ENCODE data around the gene DDX49.
"Not testable (repeated sequence)": the region's sequence is repeated elsewhere in the genome, so short reads cannot be mapped to it uniquely, and the experiment has no call there.

Gene DDX49

DNA sequence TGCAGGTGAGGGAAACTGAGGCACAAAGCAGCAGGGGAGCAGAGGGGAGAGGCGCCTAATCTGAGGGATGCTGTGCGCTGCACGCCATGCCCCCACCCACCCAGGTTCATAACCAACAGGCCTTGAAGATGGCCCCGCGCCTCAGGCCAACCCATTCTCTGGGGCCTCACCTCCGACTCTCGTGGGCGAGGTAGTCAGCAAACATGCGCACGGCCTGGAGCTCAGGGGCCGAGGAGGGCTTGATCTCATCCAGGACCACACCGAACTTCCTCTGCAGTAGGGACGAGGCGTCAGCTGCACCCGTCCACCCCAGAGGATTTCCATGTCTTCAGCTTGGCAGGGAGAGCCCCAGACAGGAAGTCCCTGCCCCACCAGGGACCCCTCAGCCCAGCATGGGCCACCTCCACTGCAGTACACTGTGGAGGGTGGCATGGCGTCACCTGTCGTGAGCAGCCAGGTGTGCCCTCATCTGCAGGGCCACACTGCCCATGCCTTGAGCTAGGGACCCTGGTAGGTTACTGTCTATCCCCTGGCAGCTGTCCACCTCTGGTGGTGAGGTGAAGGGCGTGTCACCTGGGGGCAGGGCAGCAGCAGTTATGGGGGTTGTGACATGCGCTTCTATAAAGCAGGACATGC lies 8.6 kb upstream of the DDX49 start:
- no peak for DNase-seq (ENCODE audit: low read depth in 2 of 2)

DNA sequence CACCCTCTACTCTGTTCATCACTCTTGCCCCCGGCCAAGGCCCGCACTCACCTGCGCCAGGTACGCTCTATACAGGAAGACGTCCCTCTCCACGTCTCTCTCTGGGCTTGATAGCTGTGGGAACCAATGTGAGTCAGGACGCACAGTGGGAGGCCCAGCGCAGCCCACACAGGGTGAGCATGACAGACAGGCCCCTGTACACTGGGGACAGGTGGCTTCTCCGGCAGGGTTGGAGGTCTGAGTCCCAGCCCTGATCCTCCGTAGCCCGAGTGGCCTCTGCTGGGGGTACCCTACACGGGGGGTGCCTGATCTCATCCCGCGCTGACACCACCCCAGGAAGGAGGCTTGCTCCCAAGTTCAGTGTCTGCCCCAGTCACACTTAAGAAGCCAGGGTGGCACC lies 6.6 kb upstream of the DDX49 start:
- DNase-seq (ENCODE audit: low read depth in 2 of 2), result no peak

DNA sequence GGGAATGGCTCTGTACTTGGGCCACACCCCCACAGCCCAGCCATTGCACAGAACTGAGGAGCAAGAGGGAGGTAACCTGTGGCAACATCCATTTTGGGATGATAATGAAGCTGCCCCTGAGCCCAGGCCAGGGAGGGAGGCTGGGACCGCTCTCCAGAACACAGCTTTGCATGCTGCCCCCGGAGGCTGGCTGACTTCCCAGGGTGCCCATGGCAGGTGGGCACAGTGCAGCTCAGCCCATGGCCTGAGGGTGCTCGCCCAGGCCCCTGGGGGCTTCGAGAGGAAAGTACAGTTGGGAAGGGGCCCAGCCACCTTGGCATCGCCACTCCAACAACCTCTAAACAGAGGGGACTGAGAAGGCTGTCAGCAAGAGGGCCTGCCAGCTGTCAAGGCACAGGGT lies 6.0 kb upstream of the DDX49 start:
- DNase-seq (ENCODE audit: low read depth in 2 of 2), result no peak

DNA sequence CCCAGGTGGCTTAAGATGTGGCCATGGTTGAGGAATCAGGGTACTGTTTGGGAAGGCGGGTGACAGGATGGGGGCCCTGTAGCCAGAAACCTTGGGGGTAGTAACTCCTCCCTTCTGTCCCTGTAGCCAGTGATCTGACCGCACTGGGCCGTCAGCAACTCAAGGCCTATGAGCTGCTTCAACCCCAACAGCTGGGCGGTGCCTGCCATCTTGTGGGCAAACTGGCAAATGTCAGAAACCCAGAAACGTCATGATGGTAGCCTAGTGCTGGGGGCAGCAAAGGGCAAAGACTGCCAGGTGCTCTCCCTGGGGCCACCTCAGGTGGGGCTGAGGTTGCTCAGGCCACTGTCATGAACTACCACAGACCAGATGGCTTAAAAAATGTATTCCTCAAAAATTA lies 3.9 kb upstream of the DDX49 start:
- no peak for DNase-seq (ENCODE audit: low read depth in 2 of 2)

DNA sequence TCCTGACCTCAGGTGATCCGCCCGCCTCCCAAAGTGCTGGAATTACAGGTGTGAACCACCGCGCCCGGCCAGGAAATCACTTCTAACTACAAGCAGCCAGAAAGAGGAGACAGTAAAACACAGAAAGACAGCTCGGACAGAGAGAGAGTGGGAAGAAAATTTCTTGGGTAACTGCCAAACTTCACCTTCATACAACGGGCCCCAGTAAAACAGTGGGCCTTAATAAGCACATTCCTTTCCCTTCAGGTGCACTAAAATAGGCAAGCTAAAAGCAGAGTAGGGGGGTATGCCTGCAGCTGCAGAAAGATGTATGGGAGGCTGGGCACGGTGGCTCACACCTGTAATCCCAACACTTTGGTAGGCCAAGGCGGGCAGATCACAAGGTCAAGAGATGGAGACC lies 1.9 kb upstream of the DDX49 start:
- not testable (repeated sequence) for DNase-seq (ENCODE audit: low read depth in 2 of 2)

DNA sequence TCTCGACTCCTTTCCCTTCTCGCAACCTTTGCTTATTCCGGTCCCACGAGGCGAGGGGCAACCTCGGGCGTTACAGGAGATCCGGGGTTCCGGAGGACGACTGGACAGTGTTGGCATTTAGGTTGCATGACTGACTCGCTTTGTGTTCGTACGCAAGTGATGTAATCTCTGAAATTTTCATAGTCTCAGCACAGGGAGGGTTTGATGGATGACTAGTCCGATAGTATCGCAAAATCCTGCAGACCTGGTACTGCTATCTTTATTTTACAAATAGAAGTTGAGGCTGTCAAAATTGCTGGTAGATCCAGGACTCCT lies 342 bp downstream of the DDX49 start:
- DNase-seq (ENCODE audit: low read depth in 2 of 2), result no peak

DNA sequence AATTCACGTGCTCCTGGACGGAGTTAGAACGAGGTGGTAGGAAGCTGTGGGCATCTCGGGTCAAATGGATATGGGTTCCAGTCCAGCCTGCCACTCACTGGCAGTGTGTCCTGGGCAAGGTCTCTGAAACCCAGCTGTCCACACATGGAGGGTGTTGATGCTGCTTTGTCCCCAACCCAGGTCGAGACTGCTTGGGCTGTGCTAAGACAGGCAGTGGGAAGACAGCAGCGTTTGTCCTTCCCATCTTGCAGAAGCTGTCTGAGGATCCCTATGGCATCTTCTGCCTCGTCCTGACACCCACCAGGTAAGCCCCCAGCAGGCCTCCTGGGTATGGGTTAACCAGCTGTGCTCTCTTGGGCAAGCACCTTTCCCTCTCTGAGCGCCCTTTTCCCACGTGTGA lies 885 bp downstream of the DDX49 start:
- no peak for DNase-seq (ENCODE audit: low read depth in 2 of 2)

DNA sequence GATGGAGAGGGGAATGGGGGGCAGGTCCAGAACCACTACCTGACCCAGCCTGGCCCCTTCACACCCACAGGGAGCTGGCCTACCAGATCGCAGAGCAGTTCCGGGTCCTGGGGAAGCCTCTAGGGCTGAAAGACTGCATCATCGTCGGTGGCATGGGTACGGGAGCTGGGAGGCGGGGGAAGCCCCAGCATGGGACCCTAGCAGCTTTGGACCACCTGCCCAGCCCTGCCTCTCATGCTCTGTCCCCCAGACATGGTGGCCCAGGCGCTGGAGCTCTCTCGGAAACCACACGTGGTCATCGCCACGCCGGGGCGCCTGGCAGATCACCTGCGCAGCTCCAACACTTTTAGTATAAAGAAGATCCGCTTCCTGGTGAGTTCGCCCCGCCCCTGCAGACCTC lies 2.1 kb downstream of the DDX49 start:
- no peak for DNase-seq (ENCODE audit: low read depth in 2 of 2)

DNA sequence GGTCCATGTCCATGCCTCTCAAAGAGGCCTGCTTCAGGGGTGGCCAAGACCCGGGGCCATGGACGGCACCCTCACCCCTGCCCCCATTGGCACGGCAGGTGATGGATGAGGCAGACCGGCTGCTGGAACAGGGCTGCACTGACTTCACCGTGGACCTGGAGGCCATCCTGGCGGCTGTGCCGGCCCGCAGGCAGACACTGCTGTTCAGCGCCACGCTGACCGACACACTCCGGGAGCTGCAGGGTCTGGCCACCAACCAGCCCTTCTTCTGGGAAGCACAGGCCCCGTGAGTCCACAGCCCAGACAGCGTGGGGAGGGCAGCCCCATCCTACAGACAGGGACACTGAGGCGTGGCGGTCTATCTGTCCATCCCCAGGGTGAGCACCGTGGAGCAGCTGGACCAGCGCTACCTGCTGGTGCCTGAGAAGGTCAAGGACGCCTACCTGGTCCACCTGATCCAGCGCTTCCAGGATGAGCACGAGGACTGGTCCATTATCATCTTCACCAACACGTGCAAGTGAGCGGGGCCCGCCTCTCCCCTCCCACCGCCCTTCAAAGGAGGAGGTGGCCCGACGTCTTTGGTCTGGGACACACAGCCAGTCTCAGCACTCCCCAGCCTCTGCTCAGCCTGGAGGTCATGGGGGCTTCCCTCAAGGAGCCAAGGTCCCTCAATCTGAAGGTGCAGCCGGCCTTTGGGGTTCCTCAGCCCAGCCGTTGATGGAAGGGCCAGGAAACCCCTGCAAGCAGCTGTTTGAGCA lies 2.9 kb downstream of the DDX49 start:
- no peak for DNase-seq (ENCODE audit: low read depth in 2 of 2)

DNA sequence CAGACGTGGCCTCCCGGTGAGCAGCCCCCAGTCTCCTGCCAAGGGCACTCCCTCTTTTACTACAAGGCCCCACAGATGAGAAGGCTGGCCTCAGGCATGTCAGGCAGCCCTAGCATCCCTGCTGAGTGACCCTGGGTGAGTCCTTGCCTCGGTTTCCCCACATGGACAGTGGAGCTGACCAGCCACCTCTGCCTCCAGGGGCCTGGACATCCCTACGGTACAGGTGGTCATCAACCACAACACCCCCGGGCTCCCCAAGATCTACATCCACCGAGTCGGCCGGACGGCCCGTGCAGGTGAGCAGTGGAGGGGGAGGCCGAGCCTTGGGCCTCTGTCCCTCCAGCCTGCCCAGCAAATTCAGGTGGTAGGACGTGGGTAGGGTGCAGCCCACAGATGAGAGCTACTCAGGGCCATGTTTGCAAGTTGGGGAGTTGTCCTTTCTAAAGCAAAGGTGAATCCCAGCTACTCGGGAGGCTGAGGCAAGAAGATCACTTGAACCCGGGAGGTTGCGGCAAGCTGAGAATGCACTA lies 5.2 kb downstream of the DDX49 start:
- DNase-seq (ENCODE audit: low read depth in 2 of 2), result no peak

DNA sequence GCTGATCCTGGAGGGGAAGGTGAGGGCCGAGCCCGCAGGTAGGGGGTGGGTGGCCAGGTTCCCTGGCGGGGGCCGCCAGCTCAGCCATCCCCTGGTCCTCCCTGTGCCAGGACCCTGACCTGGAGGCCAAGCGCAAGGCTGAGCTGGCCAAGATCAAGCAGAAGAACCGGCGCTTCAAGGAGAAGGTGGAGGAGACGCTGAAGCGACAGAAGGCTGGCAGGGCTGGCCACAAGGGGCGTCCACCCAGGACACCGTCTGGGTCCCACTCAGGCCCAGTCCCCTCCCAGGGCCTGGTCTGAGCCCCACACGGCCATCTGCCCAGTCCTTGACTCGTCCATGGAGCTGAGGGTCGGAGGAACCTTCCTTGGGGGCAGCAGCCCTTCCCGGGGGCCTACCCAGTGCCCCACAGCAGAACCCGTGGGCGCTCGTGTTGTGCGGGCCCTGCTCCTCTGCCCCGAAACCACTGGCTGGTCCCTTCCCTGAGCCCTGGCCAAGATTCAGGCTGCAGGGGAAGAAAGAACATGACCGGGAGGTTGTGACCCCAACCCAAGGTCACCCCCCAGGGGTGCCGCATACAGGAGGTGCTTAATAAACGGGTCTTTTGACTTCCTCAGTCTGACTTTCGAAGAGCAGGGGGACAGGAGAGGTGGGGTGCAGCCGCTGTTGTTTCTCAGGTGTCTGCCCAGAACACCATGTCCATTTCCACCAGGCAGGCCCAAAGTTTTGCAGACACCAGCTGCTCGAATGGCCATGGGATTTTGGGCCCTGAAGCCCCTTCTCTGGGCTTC lies 8.7 kb downstream of the DDX49 start:
- no peak for DNase-seq (ENCODE audit: low read depth in 2 of 2)

DNA sequence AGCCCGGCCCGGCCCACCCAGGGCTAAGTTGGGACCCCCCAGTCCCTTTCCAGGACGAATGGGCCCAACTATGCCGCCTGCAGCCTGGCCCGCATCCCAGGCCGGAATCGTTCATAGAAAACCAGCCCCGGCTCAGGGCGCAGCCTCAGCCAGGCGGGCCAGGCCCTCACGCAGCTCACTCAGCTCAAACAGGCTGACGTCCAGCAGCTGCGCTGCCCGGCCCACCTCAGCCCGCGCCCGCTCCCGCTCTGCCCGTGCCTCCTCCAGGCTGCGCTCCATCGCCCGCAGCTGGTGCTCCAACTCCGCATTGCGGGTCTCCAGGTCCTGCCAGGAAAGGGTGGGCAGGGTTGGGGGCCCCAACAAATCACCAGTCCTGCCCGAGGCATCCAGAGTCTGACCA lies 9.8 kb downstream of the DDX49 start:
- DNase-seq (ENCODE audit: low read depth in 2 of 2), result no peak

DNA sequence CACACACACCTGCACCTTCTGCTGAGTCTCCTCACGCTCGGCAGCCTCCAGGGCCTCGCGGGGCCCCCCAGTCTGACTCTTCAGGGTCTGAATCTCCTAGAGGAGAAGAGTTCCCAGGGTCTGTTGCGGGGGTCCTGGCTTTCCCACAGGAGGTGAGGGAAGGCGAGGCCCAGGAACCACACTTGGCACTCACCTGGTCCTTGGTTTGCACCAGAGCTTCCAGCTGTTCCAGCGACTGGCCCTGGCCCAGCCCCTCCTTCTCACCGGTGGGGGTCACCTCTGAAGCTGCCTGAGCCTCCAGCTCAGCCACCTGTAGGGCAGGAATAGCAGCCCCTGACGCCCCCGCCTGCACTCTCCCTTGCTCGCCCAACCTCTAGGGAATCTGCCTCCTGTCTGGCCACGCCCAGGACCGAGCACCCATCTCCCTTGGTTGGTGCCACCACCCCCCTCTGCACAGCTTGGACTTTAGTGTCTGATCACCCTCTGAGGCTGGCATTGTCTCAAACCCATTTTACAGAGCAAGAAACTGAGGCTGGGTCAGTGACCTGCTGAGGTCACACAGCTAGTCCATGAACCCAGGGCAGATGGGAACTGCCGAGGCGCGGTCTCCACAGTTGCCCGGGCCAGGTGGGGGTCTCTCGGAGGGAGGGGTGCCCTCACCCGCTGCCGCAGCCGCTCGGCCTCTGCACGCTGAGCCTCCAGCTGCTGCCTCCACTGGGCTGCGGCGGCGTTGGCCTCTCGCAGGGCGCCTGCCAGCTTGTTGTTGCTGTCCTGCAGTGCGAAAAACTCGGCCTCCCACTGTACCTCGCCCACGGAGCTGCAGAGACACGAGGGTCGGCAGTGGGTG lies 12.0 kb downstream of the DDX49 start:
- DNase-seq (ENCODE audit: low read depth in 2 of 2), result no peak

DNA sequence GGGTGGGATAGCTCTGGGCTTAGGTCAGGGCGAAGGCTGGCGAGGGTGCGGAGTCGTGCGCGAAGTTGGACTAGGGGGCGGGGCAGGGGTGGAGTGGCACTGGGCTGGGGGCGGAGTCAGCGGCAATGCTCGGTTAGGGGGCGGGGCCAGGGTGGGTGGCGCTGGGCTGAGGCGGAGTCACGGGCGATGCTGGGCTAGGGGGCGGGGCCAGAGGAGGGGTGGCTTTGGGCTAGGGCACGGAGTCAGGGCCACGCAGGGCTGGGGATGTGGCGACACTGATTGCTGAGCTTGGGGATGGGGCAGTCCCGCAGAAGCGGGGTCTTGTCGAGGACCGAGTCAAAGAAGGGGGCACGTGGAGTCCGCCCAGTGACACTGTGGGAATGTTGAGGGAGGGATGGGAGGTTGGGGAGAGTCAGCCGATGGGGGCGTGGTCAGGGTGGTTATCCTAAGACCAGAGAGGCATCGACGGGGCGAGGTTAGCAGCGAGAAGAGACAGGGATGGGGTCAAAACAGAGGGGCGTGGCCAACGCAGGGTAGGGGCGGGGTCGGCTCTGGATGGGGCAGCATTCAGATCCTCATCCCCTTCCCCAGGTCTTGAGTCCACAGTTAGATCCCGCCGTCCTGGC lies 12.8 kb downstream of the DDX49 start:
- peak; percentile 37 to 65 for DNase-seq (ENCODE audit: low read depth in 2 of 2)

DNA sequence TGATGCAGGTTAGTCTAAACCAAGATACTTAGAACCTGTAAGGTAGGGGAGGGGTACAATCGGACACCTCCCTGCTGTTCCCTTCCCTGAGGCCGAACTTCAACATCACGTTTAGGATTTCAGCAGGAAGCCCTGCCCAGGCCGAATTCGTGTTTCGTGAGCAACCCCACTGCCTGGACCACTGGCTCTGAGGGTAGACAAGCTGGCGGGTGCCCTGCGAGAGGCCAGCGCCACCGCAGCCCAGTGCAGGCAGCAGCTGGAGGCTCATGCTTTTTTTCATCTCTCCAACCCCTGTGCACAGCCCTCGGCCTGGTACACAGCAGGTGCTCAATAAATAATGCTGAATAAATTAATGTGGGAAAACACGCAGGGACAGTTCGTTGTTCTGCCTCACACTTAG lies 13.8 kb downstream of the DDX49 start:
- no peak for DNase-seq (ENCODE audit: low read depth in 2 of 2)

DNA sequence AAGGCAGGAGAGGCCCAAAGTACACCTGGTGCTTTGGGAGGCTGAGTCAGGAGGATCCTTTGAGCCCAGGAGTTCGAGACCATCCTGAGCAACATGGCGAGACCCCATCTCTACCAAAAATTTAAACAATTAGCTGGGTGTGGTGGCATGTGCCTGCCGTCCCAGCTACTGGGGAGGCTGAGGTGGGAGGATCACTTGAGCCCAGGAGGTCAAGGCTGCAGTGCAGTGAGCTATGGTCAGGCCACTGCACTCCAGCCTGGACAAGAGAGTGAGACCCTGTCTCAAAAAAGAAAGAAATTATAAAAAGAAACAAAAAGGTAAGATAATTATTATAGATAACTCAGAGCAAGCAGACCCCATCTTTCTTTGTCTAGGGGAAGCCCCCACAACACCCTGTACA lies 19.6 kb downstream of the DDX49 start:
- no peak for DNase-seq (ENCODE audit: low read depth in 2 of 2)

DNA sequence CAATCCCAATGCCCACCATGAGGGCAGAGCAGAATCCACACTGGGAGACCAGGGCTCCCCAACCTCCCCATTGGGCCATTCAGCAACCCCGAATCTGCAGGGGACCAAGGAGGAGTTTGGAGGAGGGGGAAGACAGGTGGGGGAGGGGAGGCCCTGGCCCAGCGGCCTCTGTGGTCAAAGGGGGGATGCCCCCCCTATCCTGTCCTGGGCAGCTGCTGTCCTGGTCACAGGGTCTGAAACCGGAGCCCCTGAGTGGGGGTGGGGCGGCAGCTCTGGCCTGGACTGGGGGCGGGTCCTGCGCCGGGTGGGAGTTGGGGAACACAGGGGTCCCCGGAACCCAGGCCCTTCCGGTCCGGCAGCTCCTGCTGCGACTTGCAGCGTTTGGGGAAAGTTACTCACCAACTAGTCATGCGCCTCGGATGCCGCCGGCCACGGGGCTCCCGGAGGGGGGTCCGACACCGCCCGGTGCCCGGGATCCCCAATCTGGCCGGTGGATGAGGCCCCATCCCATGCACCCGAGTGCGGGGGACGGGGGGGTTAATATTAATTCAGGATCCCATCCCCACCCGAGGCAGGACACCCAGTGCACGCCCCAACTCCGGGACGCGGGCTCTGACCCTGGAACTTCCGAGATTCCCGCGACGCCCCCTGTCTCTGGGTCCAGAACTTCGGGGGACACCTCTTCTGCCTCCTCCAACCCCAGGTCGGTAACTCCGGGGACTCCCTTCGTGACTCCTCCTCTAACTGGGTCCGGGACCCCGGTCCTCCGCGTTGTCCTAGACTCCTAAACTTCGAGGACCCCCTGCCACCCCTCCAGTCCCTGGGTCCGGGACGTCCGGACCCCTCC lies 20.6 kb downstream of the DDX49 start:
- no peak for DNase-seq (ENCODE audit: low read depth in 2 of 2)

DNA sequence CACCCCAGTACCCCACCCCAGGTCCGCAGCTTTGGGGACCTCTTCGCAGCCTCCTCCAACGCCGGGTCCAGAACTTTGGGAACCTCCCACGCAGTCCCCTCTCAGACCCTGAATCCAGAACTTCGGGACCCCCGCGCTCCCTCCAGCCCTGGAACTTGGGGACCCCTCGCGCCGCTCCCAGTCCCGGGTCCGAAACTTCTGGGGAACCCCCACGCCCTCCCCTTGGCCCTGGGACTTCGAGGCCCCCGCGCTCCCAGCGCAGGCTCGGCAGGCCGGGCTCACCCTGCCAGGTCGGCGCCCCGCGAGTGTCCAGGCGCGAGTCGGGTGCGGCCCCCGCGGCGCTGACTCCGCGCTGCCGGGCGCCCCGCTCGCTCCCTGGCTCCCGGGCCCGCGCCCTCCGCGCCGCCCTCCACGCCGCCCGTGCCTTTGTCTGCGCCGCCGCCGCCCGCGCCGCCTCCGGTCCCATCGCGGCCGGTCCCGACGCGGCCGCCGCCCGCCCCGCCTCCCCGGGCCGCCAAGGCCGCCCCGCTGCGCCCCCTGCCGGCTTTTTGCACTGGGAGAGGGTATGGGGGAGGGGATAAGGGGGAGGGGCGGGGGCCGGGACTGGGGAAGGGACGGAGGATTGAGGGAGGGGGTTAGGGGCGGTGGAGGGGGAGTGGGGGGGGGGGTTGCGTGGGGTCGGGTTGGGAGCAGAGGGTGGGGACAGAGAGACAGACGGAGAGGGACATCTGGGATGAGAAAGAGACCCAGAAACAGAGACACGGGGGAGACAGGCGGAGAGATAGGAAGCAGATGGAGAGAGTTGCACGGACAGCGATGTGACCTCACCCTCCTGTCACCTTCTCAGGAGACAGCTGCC lies 21.5 kb downstream of the DDX49 start, which contains the start of gene HOMER3:
Gene HOMER3 (minus strand): TSS at position 449 of the 859 bp plus-strand sequence. CDS start 2,235 bp downstream, outside the sequence.
- DNase-seq (ENCODE audit: low read depth in 2 of 2), result peak; percentile 29 to 49

DNA sequence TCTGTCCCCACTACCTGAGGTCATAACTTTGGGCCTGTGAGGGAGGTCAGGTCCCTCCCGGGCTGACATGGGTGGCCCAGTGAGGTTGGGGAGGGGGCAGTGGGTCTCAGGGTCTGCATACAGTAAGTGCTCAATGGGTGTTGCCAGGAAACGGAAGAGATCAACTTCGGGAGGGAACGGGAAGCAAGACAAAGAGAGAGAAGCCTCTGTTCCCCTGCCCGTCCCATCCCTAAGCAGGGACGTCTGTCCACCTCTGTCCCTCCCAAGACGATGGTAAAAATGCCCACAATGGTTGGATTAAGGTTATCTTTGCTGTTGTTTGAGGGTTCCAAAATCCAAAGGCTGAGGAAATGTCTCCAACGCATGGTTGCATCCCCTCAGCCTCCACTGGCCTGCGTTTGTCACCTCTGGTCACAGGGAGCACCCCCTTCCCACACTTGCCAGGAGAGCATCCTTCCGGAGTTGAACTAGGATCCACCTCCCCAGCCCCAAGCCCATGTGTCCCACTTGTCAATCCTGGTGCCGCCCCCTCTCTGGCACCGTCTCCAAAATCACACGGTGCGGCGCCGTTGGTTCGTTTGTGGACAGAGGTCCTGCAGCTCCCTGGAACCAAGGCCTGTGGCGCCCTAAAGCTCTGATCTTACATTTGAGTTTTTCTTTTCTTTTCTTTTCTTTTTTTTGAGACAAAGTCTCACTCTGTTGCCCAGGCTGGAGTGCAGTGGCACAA lies 22.3 kb downstream of the DDX49 start:
- DNase-seq (ENCODE audit: low read depth in 2 of 2), result no peak

Measured in stimulated activated CD8-positive, alpha-beta memory T cell treated with anti-CD3 and anti-CD28 coated beads, Interleukin-15, amount 100 ng/mL, for 4 hours (primary cell).